OCI-LY3 (cell line): Measurements from ENCODE around the gene PRR30.

ENCODE experiments used
- H2AFZ ChIP-seq: fragments of 200-600, 300-600 bp; shearing (Covaris generic); 2 replicates; pipeline ENCODE4 v1.6.0; 2014; ENCODE audit warnings: antibody characterized with exemption, low read depth, low read length
- H3K27ac ChIP-seq: fragments of 200-600, 300-600 bp; sonication (generic); 2 replicates; pipeline ENCODE4 v1.5.1; 2014; ENCODE audit warnings: mild to moderate bottlenecking, low read length, moderate library complexity, mixed read lengths
- H3K27me3 ChIP-seq: fragments of 200-600, 300-600 bp; sonication (generic); 2 replicates; pipeline ENCODE4 v1.6.1; 2014; ENCODE audit warnings: low read depth, low read length, mixed read lengths
- H3K36me3 ChIP-seq: fragments of 200-600, 300-600 bp; sonication (generic); replicated peaks from 2 replicates; pipeline ENCODE3; 2014; ENCODE audit warnings: low read depth, low read length, mixed read lengths
- H3K4me1 ChIP-seq: fragments of 300-600, 200-600 bp; sonication (generic); 2 replicates; pipeline ENCODE4 v1.6.1; 2014; ENCODE audit warnings: low read length, mixed read lengths
- H3K4me2 ChIP-seq: fragments of 200-600, 300-600 bp; sonication (generic); 2 replicates; pipeline ENCODE4 v1.6.1; 2014; ENCODE audit warnings: low read length, mixed read lengths
- H3K4me3 ChIP-seq: fragments of 300-600, 200-600 bp; sonication (generic); 2 replicates; pipeline ENCODE4 v1.5.1; 2014; ENCODE audit warnings: antibody characterized with exemption, mild to moderate bottlenecking, low read length, moderate library complexity
- H3K79me2 ChIP-seq: fragments of 300-600, 200-600 bp; shearing (Covaris generic); 2 replicates; pipeline ENCODE4 v1.6.1; 2014; ENCODE audit warnings: mild to moderate bottlenecking, low read length, mixed read lengths
- H3K9ac ChIP-seq: fragments of 300-600, 200-600 bp; shearing (Covaris generic); 2 replicates; pipeline ENCODE4 v1.6.0; 2014; ENCODE audit warnings: mild to moderate bottlenecking, low read length, moderate library complexity
- H3K9me3 ChIP-seq: fragments of 200-600, 300-600 bp; shearing (Covaris generic); 2 replicates; pipeline ENCODE4 v1.6.1; 2014; ENCODE audit warnings: low read length, mixed read lengths; ENCODE audit not compliant: insufficient read depth
- H4K20me1 ChIP-seq: fragments of 200-600, 300-600 bp; sonication (generic); 2 replicates; pipeline ENCODE4 v1.6.1; 2016; ENCODE audit warnings: low read length, mixed read lengths; ENCODE audit not compliant: insufficient read depth
- CTCF ChIP-seq: fragments of 200-600, 300-600 bp; sonication (generic); IDR thresholded peaks from 2 replicates; pipeline ENCODE4 v1.5.1; 2014; ENCODE audit warnings: antibody characterized with exemption, low read length, low read depth
- EZH2phosphoT487 ChIP-seq: fragments of 200-600 bp; shearing (Covaris generic); IDR thresholded peaks from 2 replicates; pipeline ENCODE4 v1.6.1; 2018; ENCODE audit warnings: antibody characterized with exemption, mixed run types, low read depth

PRR30 gene

DNA sequence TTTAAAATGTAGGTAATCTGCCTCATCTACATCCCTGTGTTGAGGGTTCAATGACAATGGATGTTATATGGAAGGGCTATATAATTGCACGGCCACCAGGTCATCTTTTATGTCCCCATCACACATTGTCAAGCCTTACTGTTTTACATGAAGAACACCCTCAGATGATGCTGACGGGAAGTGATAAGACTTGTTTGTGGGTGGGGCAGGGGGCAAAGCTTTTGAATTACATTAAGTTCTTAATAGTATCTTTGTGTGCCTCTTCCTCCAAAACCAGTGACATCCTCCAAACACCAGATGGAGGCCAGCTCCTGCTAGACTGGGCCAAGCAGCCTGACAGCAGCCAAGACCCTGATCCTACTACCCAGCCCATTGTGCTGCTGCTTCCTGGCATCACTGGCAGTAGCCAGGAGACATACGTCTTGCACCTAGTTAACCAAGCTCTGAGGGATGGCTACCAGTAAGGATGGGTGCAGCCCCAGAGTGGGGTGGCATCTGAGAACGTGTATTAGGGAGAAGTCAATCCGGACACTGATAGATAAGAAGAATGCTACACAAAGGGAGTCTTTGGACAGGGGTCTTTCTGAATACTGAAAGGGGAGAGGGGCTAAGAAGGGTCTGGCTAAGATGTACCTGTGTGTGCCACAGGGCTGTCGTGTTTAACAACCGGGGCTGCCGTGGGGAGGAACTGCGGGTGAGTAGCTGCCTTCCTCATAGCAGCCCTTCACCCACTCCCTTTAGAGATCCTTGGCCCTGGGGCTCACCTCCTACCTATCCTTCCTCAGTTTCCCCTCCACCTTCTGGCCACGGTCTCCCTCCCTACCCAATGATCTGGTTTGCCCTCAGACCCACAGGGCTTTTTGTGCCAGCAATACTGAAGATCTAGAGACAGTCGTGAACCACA is 10.3 kb downstream of the PRR30 start:
- Histone ChIP-seq H3K36me3 (peaks cover 38% of the 10 kb centered on the region), H3K27ac (no peak overlapping the region), H3K4me3 (no peak overlapping the region), H3K4me1 (peaks cover 11% of the 10 kb centered on the region), H3K9me3 (no peaks in the 10 kb centered on the region), H4K20me1 (peaks cover 4% of the 10 kb centered on the region), H3K4me2 (no peak overlapping the region), H2AFZ (no peak overlapping the region), H3K9ac (no peak overlapping the region), H3K79me2 (peaks cover 16% of the 10 kb centered on the region), H3K27me3 (no peaks in the 10 kb centered on the region)
- no peak for TF ChIP-seq CTCF
- TF ChIP-seq EZH2phosphoT487 = no peak

DNA sequence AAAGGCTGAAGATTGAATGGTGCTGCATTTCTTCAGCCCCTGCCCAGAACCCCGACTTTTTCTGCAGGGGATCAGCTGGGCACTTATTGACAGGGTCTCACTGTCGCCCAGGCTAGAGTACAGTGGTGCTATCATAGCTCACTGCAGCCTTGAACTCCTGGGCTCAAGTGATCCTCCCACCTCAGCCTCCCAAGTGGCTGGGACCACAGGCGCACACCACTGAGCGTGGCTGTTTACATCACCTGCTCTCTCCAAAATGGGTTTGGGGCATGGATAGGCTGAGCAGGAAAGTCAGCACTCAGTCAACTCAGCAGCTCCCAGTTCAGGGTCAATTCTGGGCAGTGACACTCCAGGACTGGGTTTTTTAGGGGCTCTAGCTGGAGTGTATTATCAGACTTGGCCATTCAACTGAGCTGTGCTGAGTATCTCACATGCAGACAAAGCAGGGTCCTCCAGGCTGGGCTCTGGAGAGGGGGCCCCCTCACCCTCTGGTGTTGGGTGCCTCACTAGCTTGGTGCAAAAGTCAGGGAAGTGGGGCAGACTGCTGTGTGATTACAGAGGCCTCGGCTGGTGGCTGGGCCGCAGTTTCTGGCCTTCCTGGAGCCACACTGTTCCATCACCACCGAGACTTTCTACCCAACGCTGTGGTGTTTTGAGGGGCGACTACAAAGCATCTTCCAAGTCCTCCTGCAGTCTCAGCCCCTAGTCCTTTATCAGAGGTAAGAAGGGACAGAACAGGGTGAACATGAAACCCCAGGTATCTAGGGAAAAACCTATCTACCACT is 11.1 kb downstream of the PRR30 start:
- no peak overlapping the region for H3K9ac ChIP-seq
- H3K4me3 ChIP-seq = no peak overlapping the region
- H3K79me2 ChIP-seq = peaks cover 7% of the 10 kb centered on the region
- no peak overlapping the region for H3K27ac ChIP-seq
- H3K4me1 ChIP-seq = peaks cover 9% of the 10 kb centered on the region
- H4K20me1 ChIP-seq = no peaks in the 10 kb centered on the region; the same call in 1 of the 2 replicates
- no peaks in the 10 kb centered on the region for H3K27me3 ChIP-seq
- H3K9me3 ChIP-seq = no peaks in the 10 kb centered on the region
- H2AFZ ChIP-seq = no peak overlapping the region
- TF ChIP-seq CTCF = no peak
- no peak for TF ChIP-seq EZH2phosphoT487
- peaks cover 38% of the 10 kb centered on the region for H3K36me3 ChIP-seq
- no peak overlapping the region for H3K4me2 ChIP-seq

DNA sequence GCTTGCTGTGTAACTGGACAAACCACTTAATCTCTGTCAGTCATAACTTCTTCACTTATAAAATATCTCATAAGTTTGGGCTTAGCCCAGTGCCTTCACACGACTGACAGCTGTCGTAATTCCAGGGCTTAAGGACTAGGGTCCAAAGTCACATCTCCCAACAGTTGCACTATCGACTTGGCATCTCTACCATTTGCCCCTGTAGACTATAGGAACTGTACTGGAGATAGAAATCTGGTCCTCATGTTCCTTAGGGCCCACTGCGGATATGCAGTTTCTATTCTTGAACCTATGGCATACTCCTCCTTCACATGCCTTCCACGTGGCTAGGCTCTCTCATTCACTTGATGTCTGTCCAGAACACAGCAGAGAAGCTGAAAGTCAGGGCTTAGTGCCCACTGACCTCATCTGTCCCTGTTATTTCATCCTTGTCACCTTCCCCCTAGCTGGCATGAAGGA is 12.9 kb downstream of the PRR30 start:
- Histone ChIP-seq H3K4me2 (no peak overlapping the region), H3K27me3 (peaks cover 3% of the 10 kb centered on the region; the same call in 1 of the 2 replicates), H3K4me1 (peaks cover 11% of the 10 kb centered on the region), H4K20me1 (no peaks in the 10 kb centered on the region), H2AFZ (no peak overlapping the region), H3K9ac (no peak overlapping the region), H3K79me2 (no peaks in the 10 kb centered on the region), H3K36me3 (peaks cover 20% of the 10 kb centered on the region), H3K4me3 (no peak overlapping the region), H3K27ac (no peak overlapping the region), H3K9me3 (no peaks in the 10 kb centered on the region)
- TF ChIP-seq CTCF = no peak
- no peak for TF ChIP-seq EZH2phosphoT487

DNA sequence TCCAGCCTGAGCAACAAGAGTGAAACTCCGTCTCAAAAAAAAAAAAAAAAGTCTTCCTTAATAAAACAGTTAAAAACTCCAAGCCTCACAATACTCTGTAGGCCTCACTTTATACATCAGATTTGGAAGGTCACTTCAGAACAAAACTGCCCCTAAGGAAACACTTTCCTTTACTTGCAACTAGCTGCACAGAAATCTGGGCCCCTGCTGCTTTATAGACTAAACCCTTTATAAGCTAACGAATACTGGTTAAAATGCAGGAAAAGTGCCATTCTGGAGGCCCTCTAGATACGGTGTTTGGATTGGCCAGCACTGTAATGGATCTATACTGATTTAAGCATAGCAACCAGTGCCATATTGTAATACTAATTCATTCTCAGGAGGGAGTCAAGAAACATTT is 14.1 kb downstream of the PRR30 start:
- H4K20me1 ChIP-seq = no peaks in the 10 kb centered on the region
- no peaks in the 10 kb centered on the region for H3K79me2 ChIP-seq
- no peak overlapping the region for H3K9ac ChIP-seq
- TF ChIP-seq EZH2phosphoT487 (no peak), CTCF (no peak)
- peaks cover 6% of the 10 kb centered on the region for H3K27me3 ChIP-seq
- no peak overlapping the region for H3K4me3 ChIP-seq
- no peak overlapping the region for H2AFZ ChIP-seq
- peaks cover 10% of the 10 kb centered on the region for H3K36me3 ChIP-seq
- no peak overlapping the region for H3K4me2 ChIP-seq
- H3K4me1 ChIP-seq = peaks cover 13% of the 10 kb centered on the region
- H3K9me3 ChIP-seq = no peaks in the 10 kb centered on the region
- no peak overlapping the region for H3K27ac ChIP-seq
